ENCODE results near the gene EFTUD2.

EFTUD2 gene

DNA sequence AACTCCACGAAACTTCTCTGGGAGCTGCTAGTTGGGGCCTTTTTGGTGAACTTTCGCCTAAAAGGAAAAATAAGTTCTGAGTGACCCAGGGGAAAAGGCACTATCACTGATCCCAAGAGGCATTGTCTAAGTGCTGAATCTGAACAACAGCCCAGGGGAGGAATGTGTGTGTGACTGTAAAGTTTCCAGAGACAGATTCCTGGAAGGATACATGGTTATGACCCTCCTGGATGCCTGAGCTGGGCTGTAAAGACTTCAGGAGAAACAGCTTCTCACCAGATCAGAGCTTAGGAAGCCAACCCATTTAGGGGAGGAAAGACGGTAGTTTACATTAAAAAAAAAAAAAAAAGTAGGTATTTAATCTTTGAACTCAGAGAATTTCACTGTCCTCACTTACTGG lies 31.4 kb downstream of the EFTUD2 start:
- Histone ChIP-seq H3K4me1 (ENCODE audit: insufficient read depth, low read length) (no peaks in the 10 kb centered on the region), H3K36me3 (ENCODE audit: insufficient read depth, low read length) (peaks cover 51% of the 10 kb centered on the region), H3K9me3 (ENCODE audit: control insufficient read depth, insufficient read depth, low read length) (no peaks in the 10 kb centered on the region), H3K9ac (ENCODE audit: low read depth, low read length) (no peak overlapping the region)

DNA sequence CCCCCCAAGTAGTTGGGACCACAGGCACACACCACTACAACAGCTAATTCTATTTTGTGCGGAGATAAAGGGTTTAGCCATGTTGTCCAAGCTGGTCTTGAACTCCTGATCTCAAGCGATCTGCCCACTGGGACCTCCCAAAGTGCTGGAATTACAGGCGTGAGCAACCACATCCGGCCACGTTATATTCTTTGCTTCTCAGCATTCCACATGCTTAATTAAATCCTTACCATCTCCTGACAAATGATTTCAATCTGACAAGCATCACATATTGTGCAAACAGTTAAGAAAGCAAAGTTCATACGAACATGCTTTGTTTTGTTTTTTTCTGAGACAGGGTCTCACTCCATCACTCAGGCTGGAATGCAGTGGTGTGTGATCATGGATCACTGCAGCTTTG lies 33.3 kb downstream of the EFTUD2 start:
- H3K36me3 ChIP-seq (ENCODE audit: insufficient read depth, low read length) = peaks cover 50% of the 10 kb centered on the region

DNA sequence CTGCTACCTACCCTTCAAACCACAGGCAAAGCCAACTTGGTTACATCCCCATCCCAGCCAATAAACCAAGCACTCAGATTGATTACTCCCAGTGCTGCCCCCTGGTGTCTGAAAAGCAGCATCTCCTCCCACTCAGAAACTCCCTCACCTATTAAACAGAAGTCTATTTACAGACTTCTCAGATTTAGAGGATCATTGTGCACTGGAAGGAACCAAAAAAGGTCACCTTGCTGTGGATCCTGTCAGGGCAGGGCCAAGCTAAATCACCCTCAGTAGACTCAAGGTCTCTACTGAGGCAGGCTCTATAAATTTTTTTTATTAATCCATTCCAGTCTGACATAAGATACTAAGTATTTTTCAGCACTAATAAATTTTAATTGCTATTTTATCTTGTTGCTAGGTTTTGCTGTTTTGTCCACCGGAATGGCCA lies 34.0 kb downstream of the EFTUD2 start:
- Histone ChIP-seq H3K36me3 (ENCODE audit: insufficient read depth, low read length) (peaks cover 51% of the 10 kb centered on the region), H3K4me1 (ENCODE audit: insufficient read depth, low read length) (no peaks in the 10 kb centered on the region), H3K9me3 (ENCODE audit: control insufficient read depth, insufficient read depth, low read length) (no peaks in the 10 kb centered on the region), H3K9ac (ENCODE audit: low read depth, low read length) (no peak overlapping the region)

More for the DNA sequence above, 33.3 kb downstream of the EFTUD2 start:
- Histone ChIP-seq H3K9ac (ENCODE audit: low read depth, low read length) (no peak overlapping the region), H3K4me1 (ENCODE audit: insufficient read depth, low read length) (no peaks in the 10 kb centered on the region), H3K9me3 (ENCODE audit: control insufficient read depth, insufficient read depth, low read length) (no peaks in the 10 kb centered on the region)

DNA sequence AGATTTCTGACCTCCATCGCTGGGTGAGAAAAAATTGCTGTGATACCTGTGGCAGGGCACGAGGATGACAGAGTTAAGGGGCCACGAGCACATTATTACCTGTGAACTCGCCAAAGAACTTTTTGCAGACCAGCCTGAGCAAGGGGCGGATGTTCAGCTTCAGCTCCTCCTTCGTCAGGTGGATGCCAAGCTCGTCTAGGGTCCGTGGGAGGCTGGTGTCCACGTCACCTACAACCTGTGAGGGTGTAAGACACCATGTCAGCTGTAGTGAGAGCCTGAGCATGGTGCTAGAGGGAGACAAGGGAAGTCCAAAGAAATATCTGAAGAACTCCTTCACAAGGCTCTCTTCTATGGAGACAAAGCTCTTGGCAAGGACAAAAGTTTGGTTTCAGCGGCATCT lies 34.4 kb downstream of the EFTUD2 start:
- Histone ChIP-seq H3K9me3 (ENCODE audit: control insufficient read depth, insufficient read depth, low read length) (no peaks in the 10 kb centered on the region), H3K36me3 (ENCODE audit: insufficient read depth, low read length) (peaks cover 56% of the 10 kb centered on the region), H3K9ac (ENCODE audit: low read depth, low read length) (no peak overlapping the region), H3K4me1 (ENCODE audit: insufficient read depth, low read length) (no peaks in the 10 kb centered on the region)

DNA sequence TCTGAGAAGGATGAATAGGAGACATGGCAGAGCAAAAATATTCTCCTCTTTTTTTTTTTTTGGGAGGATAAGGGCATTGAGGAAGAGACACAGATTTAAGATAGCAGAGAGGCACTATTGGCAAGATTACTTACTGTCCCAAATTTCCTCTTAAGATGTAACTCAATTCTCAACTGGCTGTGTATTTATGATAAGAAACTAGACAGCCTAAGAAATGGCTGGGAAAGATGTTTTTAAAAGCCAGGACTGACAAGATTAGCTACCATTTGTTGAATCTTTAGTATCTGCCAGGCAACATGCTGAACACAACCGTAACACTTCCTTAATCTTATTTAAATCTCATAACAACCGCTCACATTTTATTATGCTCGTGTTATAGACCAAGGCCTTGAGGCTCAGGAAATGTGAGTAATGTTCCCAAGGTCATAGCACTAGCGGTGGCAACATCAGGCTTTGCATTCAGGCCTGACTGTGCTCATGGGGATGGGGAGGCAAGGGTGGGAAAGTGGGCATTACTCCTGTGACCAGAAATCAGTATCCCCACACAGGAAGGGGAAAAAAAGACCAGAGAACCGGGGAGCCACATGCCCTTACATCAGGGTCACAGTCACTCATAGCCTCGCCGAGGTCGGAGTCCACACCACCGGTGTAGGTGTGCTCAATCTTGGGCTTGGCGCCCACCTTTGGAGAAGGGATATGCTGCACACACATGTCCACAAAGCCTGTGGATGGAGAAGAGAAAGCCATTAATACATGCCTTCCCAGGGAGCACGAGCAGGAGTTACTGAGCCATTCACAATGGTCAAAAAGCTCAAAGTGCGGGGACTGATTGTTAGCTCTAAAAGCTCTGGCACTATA lies 36.0 kb downstream of the EFTUD2 start:
- Histone ChIP-seq H3K36me3 (ENCODE audit: insufficient read depth, low read length) (peaks cover 61% of the 10 kb centered on the region), H3K4me1 (ENCODE audit: insufficient read depth, low read length) (no peaks in the 10 kb centered on the region), H3K9ac (ENCODE audit: low read depth, low read length) (no peak overlapping the region), H3K9me3 (ENCODE audit: control insufficient read depth, insufficient read depth, low read length) (no peaks in the 10 kb centered on the region)

DNA sequence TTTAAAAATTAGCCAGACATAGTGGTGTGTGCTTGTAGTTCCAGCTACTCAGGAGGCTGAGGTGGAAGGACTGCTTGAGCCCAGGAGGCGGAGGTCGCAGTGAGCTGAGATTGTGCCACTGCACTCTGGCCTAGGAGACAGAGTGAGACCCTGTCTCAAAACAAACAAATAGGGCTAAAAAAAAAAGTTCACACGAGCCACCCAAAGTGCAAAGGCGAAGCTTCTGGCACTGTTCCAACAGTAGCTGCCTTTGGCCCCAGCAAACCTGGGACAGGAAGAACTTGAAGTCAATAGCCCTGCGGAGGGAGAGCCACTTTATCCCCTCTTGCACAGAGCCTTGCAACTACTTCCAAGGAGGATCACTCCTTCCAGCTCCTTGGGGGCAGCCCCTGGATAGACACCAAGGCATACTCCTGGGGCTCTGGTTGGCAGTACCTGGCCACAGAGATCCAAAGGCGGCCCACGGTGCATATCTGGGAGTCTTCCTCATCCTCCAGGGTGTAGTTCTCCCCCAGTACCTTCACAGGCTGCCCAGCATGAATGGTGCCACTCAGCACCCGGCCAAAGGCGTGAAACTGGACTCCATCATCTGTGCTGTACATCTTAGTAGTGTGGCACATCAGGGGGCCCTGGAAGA lies 36.8 kb downstream of the EFTUD2 start:
- Histone ChIP-seq H3K9me3 (ENCODE audit: control insufficient read depth, insufficient read depth, low read length) (no peaks in the 10 kb centered on the region), H3K9ac (ENCODE audit: low read depth, low read length) (no peak overlapping the region), H3K36me3 (ENCODE audit: insufficient read depth, low read length) (peaks cover 56% of the 10 kb centered on the region), H3K4me1 (ENCODE audit: insufficient read depth, low read length) (no peaks in the 10 kb centered on the region)

DNA sequence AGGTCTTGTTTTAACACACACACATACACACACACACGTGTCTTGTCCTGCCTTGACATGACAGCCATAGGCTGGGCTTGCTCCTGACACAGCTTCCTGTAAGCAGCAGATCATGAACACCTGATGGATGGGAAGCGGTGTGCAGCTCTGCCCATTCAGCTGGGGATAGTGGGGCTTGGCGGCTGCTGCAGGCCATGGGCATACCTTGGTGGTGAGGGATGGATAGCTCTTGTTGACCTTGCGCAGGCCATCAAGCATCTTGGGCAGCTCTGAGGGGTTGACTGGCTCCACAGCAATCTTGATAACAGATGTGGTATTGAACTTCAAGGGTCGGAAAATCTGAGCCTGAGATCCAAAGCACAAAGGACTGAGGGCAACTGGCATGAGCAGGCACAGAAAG lies 39.5 kb downstream of the EFTUD2 start:
- Histone ChIP-seq H3K9me3 (ENCODE audit: control insufficient read depth, insufficient read depth, low read length) (no peaks in the 10 kb centered on the region), H3K36me3 (ENCODE audit: insufficient read depth, low read length) (peaks cover 73% of the 10 kb centered on the region), H3K9ac (ENCODE audit: low read depth, low read length) (no peak overlapping the region), H3K4me1 (ENCODE audit: insufficient read depth, low read length) (no peaks in the 10 kb centered on the region)

DNA sequence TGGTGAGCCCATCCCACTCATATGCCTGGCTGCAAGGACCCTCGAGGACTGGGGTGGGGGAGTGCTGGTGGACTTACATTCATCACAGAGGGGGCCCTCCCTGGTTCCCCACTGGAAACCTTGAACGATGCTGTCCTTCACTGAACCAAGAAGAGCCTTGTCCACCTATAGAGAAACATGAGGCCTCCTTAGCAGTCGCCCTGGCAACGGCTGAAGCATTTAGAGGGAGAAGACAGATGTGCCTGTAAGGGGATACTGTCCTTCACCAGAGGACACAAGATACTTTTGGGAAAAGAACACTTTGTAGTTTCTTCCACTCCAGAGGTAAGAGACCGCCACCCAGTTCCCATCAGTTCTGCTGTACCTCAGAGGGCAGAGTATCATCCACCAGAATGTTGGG lies 45.1 kb downstream of the EFTUD2 start:
- no peaks in the 10 kb centered on the region for H3K4me1 ChIP-seq (ENCODE audit: insufficient read depth, low read length)
- H3K9ac ChIP-seq (ENCODE audit: low read depth, low read length) = no peak overlapping the region
- H3K9me3 ChIP-seq (ENCODE audit: control insufficient read depth, insufficient read depth, low read length) = no peaks in the 10 kb centered on the region
- H3K36me3 ChIP-seq (ENCODE audit: insufficient read depth, low read length) = peaks cover 61% of the 10 kb centered on the region

DNA sequence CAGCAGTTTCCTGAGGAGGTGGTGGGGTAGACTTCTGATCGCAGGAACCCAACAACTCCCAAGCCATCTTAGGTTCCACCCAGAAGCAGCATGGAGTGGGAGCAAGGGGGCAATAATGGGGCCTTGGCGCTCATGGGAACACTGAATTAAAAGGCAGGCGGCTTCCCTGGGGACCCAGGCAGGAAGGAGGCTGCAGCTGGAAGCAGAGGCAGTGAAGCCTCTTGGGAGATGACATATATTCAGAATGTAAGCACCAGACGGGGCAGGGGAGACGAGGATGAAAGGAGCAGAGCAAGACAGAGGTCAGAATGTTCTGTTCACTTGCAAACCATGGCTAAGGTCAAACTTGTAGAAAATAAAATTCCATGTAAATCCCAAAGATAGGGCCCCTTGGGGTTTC lies 48.6 kb downstream of the EFTUD2 start:
- H3K9me3 ChIP-seq (ENCODE audit: control insufficient read depth, insufficient read depth, low read length) = no peaks in the 10 kb centered on the region
- no peak overlapping the region for H3K9ac ChIP-seq (ENCODE audit: low read depth, low read length)
- H3K4me1 ChIP-seq (ENCODE audit: insufficient read depth, low read length) = no peaks in the 10 kb centered on the region
- peaks cover 37% of the 10 kb centered on the region for H3K36me3 ChIP-seq (ENCODE audit: insufficient read depth, low read length)

DNA sequence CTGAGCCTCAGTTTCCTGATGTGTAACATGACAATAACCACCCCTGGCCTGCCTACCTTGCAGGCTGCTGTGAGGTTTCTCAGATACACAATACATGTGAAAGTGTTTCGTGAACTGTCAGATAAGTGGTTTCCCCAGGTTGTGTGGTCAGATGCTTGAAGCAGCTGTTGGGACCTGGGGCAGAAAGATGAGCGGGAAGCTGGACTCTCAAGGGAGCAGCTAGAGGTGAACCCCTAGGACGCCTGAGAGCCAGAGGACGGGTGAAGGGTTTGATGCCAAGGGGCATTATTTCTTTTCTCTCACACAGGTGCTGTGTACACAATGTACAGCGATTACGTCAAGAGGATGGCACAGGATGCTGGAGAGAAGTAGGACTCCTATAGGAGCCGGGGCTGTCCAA lies 49.2 kb downstream of the EFTUD2 start:
- H3K9me3 ChIP-seq (ENCODE audit: control insufficient read depth, insufficient read depth, low read length) = no peaks in the 10 kb centered on the region
- peaks cover 33% of the 10 kb centered on the region for H3K36me3 ChIP-seq (ENCODE audit: insufficient read depth, low read length)

DNA sequence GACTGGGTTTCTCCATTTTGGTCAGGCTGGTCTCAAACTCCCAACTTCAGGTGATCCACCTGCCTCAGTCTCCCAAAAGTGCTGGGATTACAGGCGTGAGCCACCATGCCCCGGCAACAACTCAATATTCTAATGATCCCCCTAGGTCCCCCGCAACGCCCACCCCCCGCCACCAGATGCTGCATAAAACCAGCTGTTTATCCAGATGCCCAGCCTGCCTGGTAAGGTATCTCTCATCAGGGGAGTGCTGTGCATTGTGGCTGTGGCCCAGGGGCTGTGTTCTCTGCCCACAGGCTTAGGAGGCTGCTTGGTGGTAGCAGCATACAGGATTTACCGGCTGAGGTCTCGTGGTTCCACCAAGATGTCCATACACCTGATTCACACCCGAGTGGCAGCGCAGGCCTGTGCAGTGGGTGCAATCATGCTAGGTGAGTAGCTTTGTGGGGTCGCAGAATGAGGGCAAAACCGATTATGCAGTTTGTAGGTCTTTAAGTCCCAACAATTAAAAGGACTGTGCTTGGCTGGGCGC lies 50.2 kb downstream of the EFTUD2 start:
- H3K9ac ChIP-seq (ENCODE audit: low read depth, low read length) = no peak overlapping the region
- no peaks in the 10 kb centered on the region for H3K9me3 ChIP-seq (ENCODE audit: control insufficient read depth, insufficient read depth, low read length)
- peaks cover 23% of the 10 kb centered on the region for H3K36me3 ChIP-seq (ENCODE audit: insufficient read depth, low read length)
- H3K4me1 ChIP-seq (ENCODE audit: insufficient read depth, low read length) = peaks cover 7% of the 10 kb centered on the region

More for the DNA sequence above, 49.2 kb downstream of the EFTUD2 start:
- no peaks in the 10 kb centered on the region for H3K4me1 ChIP-seq (ENCODE audit: insufficient read depth, low read length)
- no peak overlapping the region for H3K9ac ChIP-seq (ENCODE audit: low read depth, low read length)

DNA sequence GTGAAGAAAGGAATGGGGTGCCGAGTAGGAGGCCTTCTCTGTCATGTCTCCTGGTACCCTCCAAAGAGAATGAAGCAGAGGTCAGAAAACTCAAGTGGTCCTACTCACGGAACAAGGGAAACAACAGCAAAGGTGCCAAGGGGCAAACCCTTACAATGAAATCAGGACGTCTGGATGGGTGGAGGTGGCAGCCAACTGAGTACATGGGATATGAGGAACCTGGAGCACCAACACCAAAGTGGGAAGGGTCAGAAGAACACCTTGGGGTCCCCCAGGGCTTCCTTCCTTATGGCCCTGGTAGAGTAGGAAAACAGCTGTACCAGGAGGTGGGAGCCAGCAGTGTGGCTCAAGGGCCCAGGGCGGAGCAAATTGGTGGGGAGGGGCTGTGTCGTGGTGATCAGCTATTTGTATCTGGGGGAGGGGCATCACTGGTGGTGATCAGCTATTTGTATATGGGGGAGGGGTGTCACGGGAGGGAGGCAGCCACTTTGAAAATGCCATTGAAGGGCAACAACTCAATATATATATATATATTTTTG lies 50.9 kb downstream of the EFTUD2 start:
- H3K9ac ChIP-seq (ENCODE audit: low read depth, low read length) = no peak overlapping the region
- no peaks in the 10 kb centered on the region for H3K9me3 ChIP-seq (ENCODE audit: control insufficient read depth, insufficient read depth, low read length)
- peaks cover 13% of the 10 kb centered on the region for H3K4me1 ChIP-seq (ENCODE audit: insufficient read depth, low read length)
- peaks cover 16% of the 10 kb centered on the region for H3K36me3 ChIP-seq (ENCODE audit: insufficient read depth, low read length)

DNA sequence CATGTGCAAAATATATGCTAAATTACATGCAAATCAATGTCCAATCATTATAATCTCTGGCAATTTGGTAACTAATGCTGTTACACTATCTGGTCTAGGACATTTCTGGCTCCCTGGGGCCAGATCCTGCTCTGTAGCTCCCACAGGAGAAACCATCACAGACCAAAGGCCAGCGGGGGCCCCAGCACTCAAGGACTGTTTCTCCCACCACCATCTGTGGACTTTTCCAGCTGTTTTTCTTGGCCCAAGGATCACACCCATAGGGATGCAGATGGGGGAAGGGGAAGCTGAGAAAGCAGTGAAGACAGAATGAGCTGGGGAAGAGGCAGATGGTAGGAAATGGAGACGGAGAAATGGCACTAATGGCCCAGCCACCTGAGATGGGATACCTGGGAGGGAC lies 51.7 kb downstream of the EFTUD2 start, which contains the start of gene HIGD1B:
HIGD1B (plus strand) TSS at position 298 of the 400 bp plus-strand sequence. CDS start 270 bp downstream, outside the sequence.
- H3K36me3 ChIP-seq (ENCODE audit: insufficient read depth, low read length) = peaks cover 13% of the 10 kb centered on the region
- no peak within 1 kb of the TSS for H3K9ac ChIP-seq (ENCODE audit: low read depth, low read length)
- no peaks in the 10 kb centered on the region for H3K9me3 ChIP-seq (ENCODE audit: control insufficient read depth, insufficient read depth, low read length)
- peaks cover 21% of the 10 kb centered on the region for H3K4me1 ChIP-seq (ENCODE audit: insufficient read depth, low read length)

DNA sequence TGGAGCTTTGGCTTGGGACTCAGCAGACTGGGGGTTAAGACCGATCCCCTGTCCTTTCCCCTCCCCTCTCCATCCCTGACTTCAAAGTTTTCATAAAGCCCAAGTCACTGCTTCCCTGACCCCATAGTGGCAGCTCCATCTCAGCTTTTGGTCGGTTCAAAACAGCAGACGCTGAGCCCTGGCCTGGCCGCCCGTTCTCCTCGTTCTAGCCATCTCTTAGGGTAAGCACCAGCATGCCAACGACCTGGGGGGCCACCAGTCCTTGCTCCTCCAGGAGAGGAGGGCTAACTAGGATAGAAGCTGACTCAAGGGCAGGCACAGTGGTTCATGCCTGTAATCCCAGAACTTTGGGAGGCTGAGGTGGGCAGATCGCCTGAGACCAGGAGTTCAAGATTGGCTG lies 53.0 kb downstream of the EFTUD2 start:
- H3K9ac ChIP-seq (ENCODE audit: low read depth, low read length) = no peak overlapping the region
- H3K4me1 ChIP-seq (ENCODE audit: insufficient read depth, low read length) = peaks cover 29% of the 10 kb centered on the region
- H3K9me3 ChIP-seq (ENCODE audit: control insufficient read depth, insufficient read depth, low read length) = no peaks in the 10 kb centered on the region

More for the DNA sequence above, 53.0 kb downstream of the EFTUD2 start:
- H3K36me3 ChIP-seq (ENCODE audit: insufficient read depth, low read length) = peaks cover 7% of the 10 kb centered on the region

All from ES-I3 (cell line).